Right ventricle myocardium inferior (tissue), 1 donor: ENCODE measurements around the gene PLEKHD1. TPM values are rescaled to one million over a fixed set of nuclear protein-coding genes. Genes with fewer than 3 reads are reported as not detected.
"Not testable (repeated sequence)": the region's sequence is repeated elsewhere in the genome, so short reads cannot be mapped to it uniquely, and the experiment has no call there.

Source experiments
- ATAC-seq: fragments of 200-7000 bp; cut with Tn5 transposase; one replicate; pipeline ENCODE4 v1.9.1; 2020; ENCODE audit warnings: mild to moderate bottlenecking, moderate library complexity
- DNase-seq: peaks from one replicate; pipeline ENCODE4 v3.0.0; 2021; ENCODE audit errors: missing footprints
- intact Hi-C: fragments of 100-400 bp; cut with DNase I; formaldehyde crosslinking; loops from one replicate; pipeline ENCODE4 v1.11.0; 2022
- total RNA-seq: library from RNA; stranded (reverse); fragmentation: NEBNext Ultra II Directional; extraction: Animal tissue kit (Norgen Biotek cat#: 25700); gene quantifications from one replicate; pipeline ENCODE4 v1.2.1, GENCODE V29; 2021
- donor health status: DM: no; HTN: yes; CAD: no; lungs with severe emphysema.

The PLEKHD1 gene
- total RNA-seq, 1 donor from 2014 or later = 0.32 TPM

- no peak for ATAC-seq
These were observed 4.8 kb upstream of the PLEKHD1 start for GRCh38 chr14:69479696-69480095.

GRCh38 chr14:69480136-69480535 is 4.4 kb upstream of the PLEKHD1 start:
- intact Hi-C loops = no loop called here
- no peak for ATAC-seq
- no peak for DNase-seq

More at GRCh38 chr14:69479696-69480095, 4.8 kb upstream of the PLEKHD1 start:
- intact Hi-C loops = no loop called here
- DNase-seq = no peak

GRCh38 chr14:69481815-69482568 is 2.5 kb upstream of the PLEKHD1 start:
- DNase-seq (no peak), ATAC-seq (no peak)
- intact Hi-C loops = no loop called here

- intact Hi-C loops = no loop called here
- DNase-seq = no peak
- peak; percentile 59 for ATAC-seq
These were observed 624 bp upstream of the PLEKHD1 start for GRCh38 chr14:69483765-69484443.

GRCh38 chr14:69485315-69485660 is 760 bp downstream of the PLEKHD1 start:
- no peak for DNase-seq
- no peak for ATAC-seq
- intact Hi-C loops = no loop called here

- no peak for ATAC-seq
- intact Hi-C loops = no loop called here
- DNase-seq = no peak
These were observed 1.2 kb downstream of the PLEKHD1 start for GRCh38 chr14:69485701-69486100.

GRCh38 chr14:69487226-69487625 is 2.7 kb downstream of the PLEKHD1 start:
- intact Hi-C loops = no loop called here
- DNase-seq (no peak), ATAC-seq (no peak)

- DNase-seq = no peak
- no peak for ATAC-seq
- intact Hi-C loops = no loop called here
These were observed 3.2 kb downstream of the PLEKHD1 start for GRCh38 chr14:69487771-69488170.

- DNase-seq = no peak
- intact Hi-C loops = no loop called here
- ATAC-seq = no peak
These were observed 5.0 kb downstream of the PLEKHD1 start for GRCh38 chr14:69489495-69489894.

- no peak for ATAC-seq
- DNase-seq = no peak
These were observed 5.8 kb downstream of the PLEKHD1 start for GRCh38 chr14:69490219-69490918.

GRCh38 chr14:69491193-69491592 is 6.7 kb downstream of the PLEKHD1 start:
- DNase-seq (no peak), ATAC-seq (no peak)

More at GRCh38 chr14:69490219-69490918, 5.8 kb downstream of the PLEKHD1 start:
- intact Hi-C loops = no loop called here

GRCh38 chr14:69493038-69493437 is 8.5 kb downstream of the PLEKHD1 start:
- ATAC-seq (no peak), DNase-seq (no peak)
- intact Hi-C loops = no loop called here

More at GRCh38 chr14:69491193-69491592, 6.7 kb downstream of the PLEKHD1 start:
- intact Hi-C loops = no loop called here

GRCh38 chr14:69493791-69494190 is 9.3 kb downstream of the PLEKHD1 start:
- ATAC-seq (no peak), DNase-seq (no peak)

GRCh38 chr14:69495341-69495921 is 10.9 kb downstream of the PLEKHD1 start:
- DNase-seq = no peak
- intact Hi-C loops = no loop called here
- no peak for ATAC-seq

More at GRCh38 chr14:69493791-69494190, 9.3 kb downstream of the PLEKHD1 start:
- intact Hi-C loops = no loop called here

- intact Hi-C loops, DNase-seq, ATAC-seq: not testable (repeated sequence)
These were observed 13.3 kb downstream of the PLEKHD1 start for GRCh38 chr14:69497866-69498265.

GRCh38 chr14:69498286-69498685 is 13.8 kb downstream of the PLEKHD1 start:
- not testable (repeated sequence) for ATAC-seq, DNase-seq

GRCh38 chr14:69499436-69499835 is 14.9 kb downstream of the PLEKHD1 start:
- DNase-seq = no peak
- ATAC-seq = no peak
- intact Hi-C loops = no loop called here

More at GRCh38 chr14:69498286-69498685, 13.8 kb downstream of the PLEKHD1 start:
- intact Hi-C loops = not testable (repeated sequence)

GRCh38 chr14:69500096-69500495 is 15.6 kb downstream of the PLEKHD1 start:
- no peak for ATAC-seq
- intact Hi-C loops = no loop called here
- DNase-seq = no peak

GRCh38 chr14:69500736-69501135 is 16.2 kb downstream of the PLEKHD1 start:
- DNase-seq = no peak
- peak; percentile 17 for ATAC-seq
- intact Hi-C loops = no loop called here
